GM06990 (cell line): ENCODE results near the gene MYH8.

ENCODE experiments used
- DNase-seq: peaks from one replicate; pipeline ENCODE4 v3.0.0-alpha.2; 2011; ENCODE audit not compliant: insufficient read length; ENCODE audit errors: extremely low read depth
- H3K27me3 ChIP-seq: replicated peaks from 2 replicates; pipeline ENCODE4 v1.6.0; 2011; ENCODE audit warnings: low read length; ENCODE audit not compliant: control insufficient read depth, insufficient read depth
- H3K36me3 ChIP-seq: 2 replicates; pipeline ENCODE4 v1.5.1; 2011; ENCODE audit warnings: low read length; ENCODE audit not compliant: control insufficient read depth, insufficient read depth
- H3K4me3 ChIP-seq: replicated peaks from 2 replicates; pipeline ENCODE4 v1.5.1; 2011; ENCODE audit warnings: low read depth, mild to moderate bottlenecking, control low read depth, low read length
- TF ChIP-seq, protein P1 (sequence below): IDR thresholded peaks from 2 replicates; pipeline ENCODE4 v1.5.1; 2011; ENCODE audit warnings: low read length, control low read depth, mild to moderate bottlenecking, inconsistent platforms; ENCODE audit not compliant: insufficient read depth, poor library complexity, severe bottlenecking

MYH8 gene

DNA sequence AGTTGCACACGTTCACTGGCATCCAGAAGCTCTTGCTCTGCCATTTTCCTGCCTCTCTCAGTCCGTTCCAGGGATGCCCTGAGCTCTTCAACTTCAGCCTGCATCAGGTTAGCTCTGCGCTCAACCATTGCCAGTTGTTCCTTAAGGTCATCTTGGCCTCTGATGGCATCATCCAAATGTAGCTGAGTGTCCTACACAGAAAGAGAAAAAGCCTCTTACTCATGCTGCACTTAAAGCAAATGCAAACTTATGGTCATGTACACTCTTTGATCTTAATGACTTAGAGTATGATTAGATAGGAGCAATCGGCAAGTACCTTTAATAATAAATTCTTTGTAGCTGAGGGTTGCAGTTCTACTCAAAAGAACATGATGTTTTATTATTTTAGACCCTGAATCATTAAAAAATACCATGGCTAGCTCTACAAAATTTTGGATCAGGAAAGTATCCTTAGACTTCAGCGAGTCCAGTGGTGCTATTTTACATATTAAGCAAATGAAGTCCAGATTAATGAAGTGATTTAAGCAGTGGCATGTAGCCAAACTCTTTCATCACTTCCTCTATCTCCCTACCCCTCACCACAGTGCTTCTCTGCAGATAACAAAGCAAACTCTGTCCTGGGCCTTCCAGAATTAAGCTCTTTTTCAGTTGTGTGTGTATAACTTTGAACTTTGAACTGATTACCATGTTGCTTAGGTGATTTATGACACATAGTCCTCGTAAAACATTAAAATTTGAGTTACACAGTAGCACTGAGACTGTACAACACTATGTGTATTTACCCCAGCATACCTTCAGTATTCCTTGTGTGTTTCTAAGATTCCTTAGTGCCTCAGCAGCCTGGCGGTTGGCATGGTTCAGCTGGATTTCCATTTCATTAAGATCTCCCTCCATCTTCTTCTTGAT is 25.5 kb upstream of the MYH8 start:
- Histone ChIP-seq H3K4me3 (no peak overlapping the region), H3K27me3 (no peaks in the 10 kb centered on the region), H3K36me3 (no peaks in the 10 kb centered on the region)
- TF ChIP-seq, protein P1, sequence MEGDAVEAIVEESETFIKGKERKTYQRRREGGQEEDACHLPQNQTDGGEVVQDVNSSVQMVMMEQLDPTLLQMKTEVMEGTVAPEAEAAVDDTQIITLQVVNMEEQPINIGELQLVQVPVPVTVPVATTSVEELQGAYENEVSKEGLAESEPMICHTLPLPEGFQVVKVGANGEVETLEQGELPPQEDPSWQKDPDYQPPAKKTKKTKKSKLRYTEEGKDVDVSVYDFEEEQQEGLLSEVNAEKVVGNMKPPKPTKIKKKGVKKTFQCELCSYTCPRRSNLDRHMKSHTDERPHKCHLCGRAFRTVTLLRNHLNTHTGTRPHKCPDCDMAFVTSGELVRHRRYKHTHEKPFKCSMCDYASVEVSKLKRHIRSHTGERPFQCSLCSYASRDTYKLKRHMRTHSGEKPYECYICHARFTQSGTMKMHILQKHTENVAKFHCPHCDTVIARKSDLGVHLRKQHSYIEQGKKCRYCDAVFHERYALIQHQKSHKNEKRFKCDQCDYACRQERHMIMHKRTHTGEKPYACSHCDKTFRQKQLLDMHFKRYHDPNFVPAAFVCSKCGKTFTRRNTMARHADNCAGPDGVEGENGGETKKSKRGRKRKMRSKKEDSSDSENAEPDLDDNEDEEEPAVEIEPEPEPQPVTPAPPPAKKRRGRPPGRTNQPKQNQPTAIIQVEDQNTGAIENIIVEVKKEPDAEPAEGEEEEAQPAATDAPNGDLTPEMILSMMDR = no peak
- DNase-seq = no peak

DNA sequence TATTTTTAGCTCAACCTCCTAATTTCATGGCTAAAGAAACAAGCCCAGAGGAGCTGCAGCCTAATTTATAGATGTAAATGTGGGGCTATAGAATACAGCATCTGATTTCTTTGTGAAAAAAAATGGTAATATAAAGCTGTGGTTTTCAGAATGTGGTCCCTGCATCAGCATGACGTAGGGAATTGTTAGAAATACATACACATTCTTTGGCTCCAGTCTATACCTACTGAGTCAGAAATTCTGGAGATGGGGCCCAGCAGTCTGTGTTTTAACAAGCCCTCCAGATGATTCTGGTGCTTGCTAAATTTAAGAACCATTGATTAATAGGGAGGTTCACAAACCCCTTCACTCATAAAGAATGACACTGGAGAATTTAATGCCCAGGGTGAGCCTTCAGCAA is 18.1 kb upstream of the MYH8 start:
- Histone ChIP-seq H3K4me3 (no peak overlapping the region), H3K36me3 (no peaks in the 10 kb centered on the region)
- no peak for DNase-seq

DNA sequence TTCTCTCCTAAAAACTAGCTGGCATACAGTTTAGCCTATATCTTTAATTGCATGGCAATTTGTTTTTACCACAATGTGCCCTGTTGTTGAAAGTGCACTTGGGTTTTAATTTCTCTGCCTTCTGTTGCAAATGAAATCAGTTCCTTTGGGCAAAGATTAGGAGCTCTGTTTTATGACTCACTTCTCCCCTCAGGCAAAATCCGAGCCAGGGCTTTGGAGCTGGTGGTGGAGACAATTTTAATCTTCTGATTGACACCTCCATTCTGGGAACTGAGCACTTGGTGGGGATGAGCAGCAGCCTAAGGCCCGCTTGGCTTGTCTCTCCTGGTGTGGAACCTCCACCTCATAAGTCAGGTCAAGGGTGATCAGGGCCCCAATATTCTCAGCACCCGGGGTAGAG is 13.3 kb upstream of the MYH8 start:
- no peak for DNase-seq
- no peak overlapping the region for H3K4me3 ChIP-seq
- H3K27me3 ChIP-seq = no peaks in the 10 kb centered on the region
- TF ChIP-seq, protein P1 = no peak
- no peaks in the 10 kb centered on the region for H3K36me3 ChIP-seq

More for the DNA sequence above, 18.1 kb upstream of the MYH8 start:
- TF ChIP-seq, protein P1 = no peak
- H3K27me3 ChIP-seq = no peaks in the 10 kb centered on the region

DNA sequence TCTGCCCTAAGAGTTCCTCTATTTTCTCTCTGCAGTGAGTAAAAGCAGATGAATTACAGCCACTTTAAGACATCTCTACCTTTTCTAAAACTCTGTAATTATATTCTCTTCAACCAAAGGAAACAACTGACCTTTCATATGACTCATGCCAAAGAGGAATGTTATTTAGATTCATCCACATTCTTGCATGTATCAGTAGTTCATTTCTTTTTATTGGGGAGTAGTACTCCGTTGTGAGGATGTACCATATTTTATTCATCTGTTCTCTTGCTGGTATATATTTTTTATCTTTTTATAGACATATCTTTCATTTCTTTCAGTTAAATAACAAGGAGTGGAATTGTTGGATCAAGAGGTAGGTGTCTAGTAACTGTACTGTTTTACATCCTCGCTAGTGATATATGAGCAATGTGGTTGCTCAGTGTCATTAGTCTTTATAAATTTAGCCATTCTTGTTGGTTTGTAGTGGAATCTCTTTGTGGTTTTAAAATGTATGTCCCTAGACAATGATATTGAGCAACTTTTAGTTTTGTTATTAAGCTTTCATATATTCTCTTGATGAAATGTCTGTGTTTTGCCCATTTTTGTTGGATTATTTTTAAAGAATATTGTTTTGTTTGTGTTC is 7.8 kb upstream of the MYH8 start:
- no peak for DNase-seq
- Histone ChIP-seq H3K27me3 (no peaks in the 10 kb centered on the region), H3K36me3 (no peaks in the 10 kb centered on the region), H3K4me3 (no peak overlapping the region)
- TF ChIP-seq, protein P1 = no peak

DNA sequence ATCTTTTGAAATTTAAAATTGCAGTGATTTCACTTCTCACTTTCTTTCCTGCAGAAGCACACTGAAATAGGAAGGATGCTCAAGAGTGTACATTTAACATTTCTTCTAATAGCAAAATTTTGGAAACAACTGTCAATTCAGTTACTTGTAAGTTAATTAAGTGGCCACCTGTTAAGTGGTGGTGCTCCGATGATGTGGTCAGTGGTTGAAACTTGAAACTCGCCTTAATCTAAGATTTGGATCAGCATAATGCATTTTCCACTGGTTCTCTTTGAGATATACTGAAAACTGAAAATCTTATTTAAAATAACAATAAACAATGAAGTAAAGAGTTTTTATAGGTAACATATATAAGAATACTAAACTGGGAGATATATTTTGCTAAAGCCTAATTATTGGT is 7.0 kb upstream of the MYH8 start:
- H3K4me3 ChIP-seq = no peak overlapping the region
- no peaks in the 10 kb centered on the region for H3K27me3 ChIP-seq
- no peak for DNase-seq
- TF ChIP-seq, protein P1 = no peak
- H3K36me3 ChIP-seq = no peaks in the 10 kb centered on the region
